ENCODE data around the gene ARCN1. TPM values are rescaled to one million over a fixed set of nuclear protein-coding genes. Genes with fewer than 3 reads are reported as not detected.

Gene ARCN1
- total and polyA plus RNA-seq, 8 donors: 22.0 to 115 (median 60.1) TPM

- 88 to 98% (median 93%) methylated on average over 5 of the region's 5 CpGs for WGBS, 5 donors
- no peaks in the 10 kb centered on the region for H3K27me3 ChIP-seq
- H3K27ac ChIP-seq: no peak overlapping the region
- TF ChIP-seq POLR2AphosphoS5 (IDR thresholded peaks at IDR 0.05) (no peak), EP300 (IDR thresholded peaks at IDR 0.05) (no peak), POLR2A (IDR thresholded peaks at IDR 0.05) (no peak)
- TF ChIP-seq, protein P1, sequence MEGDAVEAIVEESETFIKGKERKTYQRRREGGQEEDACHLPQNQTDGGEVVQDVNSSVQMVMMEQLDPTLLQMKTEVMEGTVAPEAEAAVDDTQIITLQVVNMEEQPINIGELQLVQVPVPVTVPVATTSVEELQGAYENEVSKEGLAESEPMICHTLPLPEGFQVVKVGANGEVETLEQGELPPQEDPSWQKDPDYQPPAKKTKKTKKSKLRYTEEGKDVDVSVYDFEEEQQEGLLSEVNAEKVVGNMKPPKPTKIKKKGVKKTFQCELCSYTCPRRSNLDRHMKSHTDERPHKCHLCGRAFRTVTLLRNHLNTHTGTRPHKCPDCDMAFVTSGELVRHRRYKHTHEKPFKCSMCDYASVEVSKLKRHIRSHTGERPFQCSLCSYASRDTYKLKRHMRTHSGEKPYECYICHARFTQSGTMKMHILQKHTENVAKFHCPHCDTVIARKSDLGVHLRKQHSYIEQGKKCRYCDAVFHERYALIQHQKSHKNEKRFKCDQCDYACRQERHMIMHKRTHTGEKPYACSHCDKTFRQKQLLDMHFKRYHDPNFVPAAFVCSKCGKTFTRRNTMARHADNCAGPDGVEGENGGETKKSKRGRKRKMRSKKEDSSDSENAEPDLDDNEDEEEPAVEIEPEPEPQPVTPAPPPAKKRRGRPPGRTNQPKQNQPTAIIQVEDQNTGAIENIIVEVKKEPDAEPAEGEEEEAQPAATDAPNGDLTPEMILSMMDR (IDR thresholded peaks at IDR 0.05): no peak
- no peak overlapping the region for H3K4me3 ChIP-seq
- H3K4me1 ChIP-seq: peaks cover 0 to 10% (median 7%) of the 10 kb centered on the region in 4 donors
- no peaks in the 10 kb centered on the region for H3K9me3 ChIP-seq
- no peak for DNase-seq
- peaks cover 0 to 36% (median 23%) of the 10 kb centered on the region in 4 donors for H3K36me3 ChIP-seq
- intact Hi-C loops (cut with DNase I; ENCODE audit: low total_unique reads): no loop called here
Observed at GRCh38 chr11:118536726-118537125, 35.5 kb upstream of the ARCN1 start.

DNA sequence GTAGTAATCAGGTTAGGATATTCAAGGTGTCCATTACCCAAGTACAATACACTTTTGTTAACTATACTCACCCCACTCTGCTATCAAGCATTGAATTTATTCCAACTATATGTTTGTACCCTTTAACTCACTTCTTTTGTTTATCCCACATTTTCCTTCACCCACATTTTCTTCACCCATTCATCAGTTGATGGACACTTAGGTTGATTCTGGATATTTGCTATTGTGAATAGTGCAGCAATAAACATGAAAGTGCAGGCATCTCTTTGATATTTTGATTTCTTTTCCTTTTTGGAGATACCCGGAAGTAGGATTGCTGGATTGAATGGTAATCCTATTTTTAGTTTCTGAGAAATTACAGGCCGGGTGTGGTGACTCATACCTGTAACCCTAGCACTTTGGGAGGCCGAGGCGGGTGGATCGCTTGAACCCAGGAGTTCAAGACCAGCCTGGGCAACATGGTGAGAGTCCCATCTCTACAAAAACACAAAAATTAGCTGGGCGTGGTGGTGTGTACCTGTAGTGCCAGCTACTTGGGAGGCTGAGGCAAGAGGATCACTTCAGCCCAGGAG lies 34.7 kb upstream of the ARCN1 start:
- no peak for TF ChIP-seq POLR2A (IDR thresholded peaks at IDR 0.05)
- TF ChIP-seq, protein P1 (IDR thresholded peaks at IDR 0.05): no peak
- TF ChIP-seq POLR2AphosphoS5 (IDR thresholded peaks at IDR 0.05): no peak
- TF ChIP-seq EP300 (IDR thresholded peaks at IDR 0.05): no peak
- Histone ChIP-seq H3K27me3 (no peaks in the 10 kb centered on the region), H3K27ac (no peak overlapping the region), H3K9me3 (no peaks in the 10 kb centered on the region), H3K36me3 (peaks cover 0 to 44% (median 30%) of the 10 kb centered on the region in 4 donors), H3K4me3 (no peak overlapping the region), H3K4me1 (peaks cover 0 to 3% (median under 1%) of the 10 kb centered on the region in 4 donors)
- WGBS, 5 donors: 84 to 93% (median 88%) methylated on average over 6 of the region's 6 CpGs
- intact Hi-C loops (cut with DNase I; ENCODE audit: low total_unique reads): no loop called here
- DNase-seq: no peak

- Histone ChIP-seq H3K27me3 (no peaks in the 10 kb centered on the region), H3K36me3 (peaks cover 0 to 59% (median 53%) of the 10 kb centered on the region in 4 donors), H3K27ac (no peak overlapping the region), H3K9me3 (no peaks in the 10 kb centered on the region), H3K4me3 (no peak overlapping the region), H3K4me1 (peaks cover 0 to 6% (median 0%) of the 10 kb centered on the region in 4 donors)
- WGBS, 5 donors: 94 to 97% (median 94%) methylated on average over 8 of the region's 8 CpGs
- TF ChIP-seq POLR2AphosphoS5 (IDR thresholded peaks at IDR 0.05): no peak
- TF ChIP-seq, protein P1 (IDR thresholded peaks at IDR 0.05): no peak
- TF ChIP-seq POLR2A (IDR thresholded peaks at IDR 0.05): no peak
- no peak for TF ChIP-seq EP300 (IDR thresholded peaks at IDR 0.05)
- intact Hi-C loops (cut with DNase I; ENCODE audit: low total_unique reads): no loop called here
- DNase-seq: no peak
Observed at GRCh38 chr11:118544010-118544646, 28.1 kb upstream of the ARCN1 start.

- Histone ChIP-seq H3K36me3 (peaks cover 0 to 63% (median 54%) of the 10 kb centered on the region in 4 donors), H3K27ac (no peak overlapping the region), H3K27me3 (no peaks in the 10 kb centered on the region), H3K4me3 (no peak overlapping the region), H3K9me3 (no peaks in the 10 kb centered on the region), H3K4me1 (peaks cover 0 to 6% (median 0%) of the 10 kb centered on the region in 4 donors)
- WGBS, 5 donors: 62 to 79% (median 78%) methylated on average over 3 of the region's 3 CpGs
- TF ChIP-seq, protein P1 (IDR thresholded peaks at IDR 0.05): no peak
- no peak for TF ChIP-seq POLR2AphosphoS5 (IDR thresholded peaks at IDR 0.05)
- TF ChIP-seq EP300 (IDR thresholded peaks at IDR 0.05): no peak
- no peak for TF ChIP-seq POLR2A (IDR thresholded peaks at IDR 0.05)
- intact Hi-C loops (cut with DNase I; ENCODE audit: low total_unique reads): no loop called here
- DNase-seq: no peak
Observed at GRCh38 chr11:118544647-118545010, 27.6 kb upstream of the ARCN1 start.
